ENCODE results near the gene ATP10A.

- TF ChIP-seq CTCF (optimal IDR thresholded peaks at IDR 0.05 in 1 of 3, IDR thresholded peaks at IDR 0.05 in 1 of 3, conservative IDR thresholded peaks at IDR 0.05 in 1 of 3; ENCODE audit: extremely low read depth in 1 of 3, insufficient read depth in 2 of 3, low read length in 3 of 3) (no peak), EZH2 (IDR thresholded peaks at IDR 0.05; ENCODE audit: low read length) (no peak)
These were observed 58.7 kb downstream of the ATP10A start for GRCh38 chr15:25804451-25804850.
